ENCODE measurements around the gene NME7.

The NME7 gene

GRCh38 chr1:169202791-169203665, 164.6 kb downstream of the NME7 start:
- Histone ChIP-seq H3K4me3 (no peak overlapping the region), H3K27ac (no peak overlapping the region)
- DNase-seq (ENCODE audit: low spot score) = no peak
- TF ChIP-seq CTCF (IDR thresholded peaks at IDR 0.05) = no peak

- no peak for DNase-seq (ENCODE audit: low spot score)
- Histone ChIP-seq H3K4me3 (no peak overlapping the region), H3K27ac (no peak overlapping the region)
- TF ChIP-seq CTCF (IDR thresholded peaks at IDR 0.05) = no peak
Measured at GRCh38 chr1:169201084-169201619, 166.4 kb downstream of the NME7 start.

- Histone ChIP-seq H3K4me3 (no peak overlapping the region), H3K27ac (no peak overlapping the region)
- no peak for DNase-seq (ENCODE audit: low spot score)
- TF ChIP-seq CTCF (IDR thresholded peaks at IDR 0.05) = no peak
Measured at GRCh38 chr1:169200319-169200718, 167.3 kb downstream of the NME7 start.

- no peak for TF ChIP-seq CTCF (IDR thresholded peaks at IDR 0.05)
- Histone ChIP-seq H3K27ac (no peak overlapping the region), H3K4me3 (no peak overlapping the region)
- no peak for DNase-seq (ENCODE audit: low spot score)
Measured at GRCh38 chr1:169196581-169196980, 171.0 kb downstream of the NME7 start.

- no peak for DNase-seq (ENCODE audit: low spot score)
- no peak overlapping the region for H3K4me3 ChIP-seq
- TF ChIP-seq CTCF (IDR thresholded peaks at IDR 0.05) = no peak
- no peak overlapping the region for H3K27ac ChIP-seq
Measured at GRCh38 chr1:169196161-169196560, 171.4 kb downstream of the NME7 start.

GRCh38 chr1:169193191-169193850, 174.3 kb downstream of the NME7 start:
- Histone ChIP-seq H3K27ac (no peak overlapping the region), H3K4me3 (no peak overlapping the region)
- no peak for DNase-seq (ENCODE audit: low spot score)
- no peak for TF ChIP-seq CTCF (IDR thresholded peaks at IDR 0.05)
